ENCODE data around the gene TSC22D1.
"Not testable (repeated sequence)": the region's sequence is repeated elsewhere in the genome, so short reads cannot be mapped to it uniquely, and the experiment has no call there.

The TSC22D1 gene

GRCh38 chr13:44573071-44573470 lies 3.1 kb downstream of the TSC22D1 start:
- no peak for DNase-seq (ENCODE audit: low read depth in 2 of 2)

- no peak for DNase-seq (ENCODE audit: low read depth in 2 of 2)
Observed at GRCh38 chr13:44566601-44567000, 9.5 kb downstream of the TSC22D1 start.

- DNase-seq (ENCODE audit: low read depth in 2 of 2) = no peak
Observed at GRCh38 chr13:44565881-44566280, 10.2 kb downstream of the TSC22D1 start.

GRCh38 chr13:44564936-44565335 lies 11.2 kb downstream of the TSC22D1 start:
- no peak for DNase-seq (ENCODE audit: low read depth in 2 of 2)

- DNase-seq (ENCODE audit: low read depth in 2 of 2) = not testable (repeated sequence)
Observed at GRCh38 chr13:44562853-44563252, 13.3 kb downstream of the TSC22D1 start.

GRCh38 chr13:44561351-44561750 lies 14.8 kb downstream of the TSC22D1 start:
- DNase-seq (ENCODE audit: low read depth in 2 of 2) = no peak

GRCh38 chr13:44557986-44558385 lies 18.1 kb downstream of the TSC22D1 start:
- no peak for DNase-seq (ENCODE audit: low read depth in 2 of 2)

GRCh38 chr13:44555207-44555606 lies 20.9 kb downstream of the TSC22D1 start:
- no peak for DNase-seq (ENCODE audit: low read depth in 2 of 2)

GRCh38 chr13:44549476-44549875 lies 26.7 kb downstream of the TSC22D1 start:
- DNase-seq (ENCODE audit: low read depth in 2 of 2) = no peak

- no peak for DNase-seq (ENCODE audit: low read depth in 2 of 2)
Observed at GRCh38 chr13:44546164-44546563, 30.0 kb downstream of the TSC22D1 start.

GRCh38 chr13:44543369-44543768 lies 32.8 kb downstream of the TSC22D1 start:
- no peak for DNase-seq (ENCODE audit: low read depth in 2 of 2)

- no peak for DNase-seq (ENCODE audit: low read depth in 2 of 2)
Observed at GRCh38 chr13:44542361-44542760, 33.8 kb downstream of the TSC22D1 start.

- no peak for DNase-seq (ENCODE audit: low read depth in 2 of 2)
Observed at GRCh38 chr13:44541601-44542000, 34.5 kb downstream of the TSC22D1 start.

GRCh38 chr13:44540761-44541434 lies 35.2 kb downstream of the TSC22D1 start:
- DNase-seq (ENCODE audit: low read depth in 2 of 2) = no peak

- no peak for DNase-seq (ENCODE audit: low read depth in 2 of 2)
Observed at GRCh38 chr13:44537248-44537647, 38.9 kb downstream of the TSC22D1 start.

- DNase-seq (ENCODE audit: low read depth in 2 of 2) = no peak
Observed at GRCh38 chr13:44523146-44524015, 52.7 kb downstream of the TSC22D1 start.

- no peak for DNase-seq (ENCODE audit: low read depth in 2 of 2)
Observed at GRCh38 chr13:44519642-44520041, 56.5 kb downstream of the TSC22D1 start.

GRCh38 chr13:44516771-44517170 lies 59.4 kb downstream of the TSC22D1 start:
- no peak for DNase-seq (ENCODE audit: low read depth in 2 of 2)

GRCh38 chr13:44514278-44514677 lies 61.9 kb downstream of the TSC22D1 start:
- DNase-seq (ENCODE audit: low read depth in 2 of 2) = no peak

- DNase-seq (ENCODE audit: low read depth in 2 of 2) = not testable (repeated sequence)
Observed at GRCh38 chr13:44509853-44510252, 66.3 kb downstream of the TSC22D1 start.

- DNase-seq (ENCODE audit: low read depth in 2 of 2) = no peak
Observed at GRCh38 chr13:44508562-44509077, 67.5 kb downstream of the TSC22D1 start.

GRCh38 chr13:44507639-44508038 lies 68.5 kb downstream of the TSC22D1 start:
- DNase-seq (ENCODE audit: low read depth in 2 of 2) = no peak

GRCh38 chr13:44506719-44507118 lies 69.4 kb downstream of the TSC22D1 start:
- no peak for DNase-seq (ENCODE audit: low read depth in 2 of 2)
